HEK293 (cell line): ENCODE results near the gene IGFL2.
"Not testable (repeated sequence)": the region's sequence is repeated elsewhere in the genome, so short reads cannot be mapped to it uniquely, and the experiment has no call there.

ENCODE experiments used
- CTCF ChIA-PET: fragments of 350-600 bp; formaldehyde crosslinking; extraction: SDS; loops from one replicate; lab custom pipeline; 2021; ENCODE audit warnings: antibody characterized with exemption; lab: Yijun Ruan, JAX
- POLR2A ChIA-PET: fragments of 300-600 bp; formaldehyde crosslinking; extraction: SDS; loops from one replicate; lab custom pipeline; 2020; ENCODE audit warnings: antibody characterized with exemption, inconsistent platforms; lab: Yijun Ruan, JAX
- H3K27ac ChIP-seq: fragments of 200-500 bp; sonication (Bioruptor generic); 2 replicates; pipeline ENCODE4 v1.5.1; 2014; ENCODE audit warnings: low read depth, low read length, control low read depth, inconsistent platforms; ENCODE audit errors: extremely low read depth
- H3K36me3 ChIP-seq, 2 experiments: fragments of 200-500 bp in 1 of 2; sonication (Bioruptor generic) in 1 of 2; 1 replicate in 1 of 2; 2 replicates in 1 of 2; pipeline ENCODE4 v1.5.1; 2014 to 2017; ENCODE audit warnings: inconsistent platforms in 2 of 2, low read length in 2 of 2; ENCODE audit not compliant: control insufficient read depth in 2 of 2, insufficient read depth in 1 of 2
- H3K4me1 ChIP-seq: fragments of 200-500 bp; sonication (Bioruptor generic); 2 replicates; pipeline ENCODE4 v1.5.1; 2014; ENCODE audit warnings: mild to moderate bottlenecking, low read length, inconsistent platforms; ENCODE audit not compliant: control insufficient read depth, insufficient read depth
- H3K4me3 ChIP-seq: 2 replicates; pipeline ENCODE4 v1.5.1; 2011; ENCODE audit warnings: low read depth, mild to moderate bottlenecking, control low read depth, low read length, moderate library complexity
- H3K9me3 ChIP-seq: fragments of 200-500 bp; sonication (Bioruptor generic); 2 replicates; pipeline ENCODE4 v1.5.1; 2014; ENCODE audit warnings: low read depth, low read length, inconsistent platforms; ENCODE audit not compliant: control insufficient read depth, insufficient read depth
- BCL11A ChIP-seq: fragments of 450-650 bp; formaldehyde crosslinking; IDR thresholded peaks from 2 replicates; pipeline ENCODE4 v1.5.1; 2016; ENCODE audit warnings: low read depth, missing biosample characterization, missing genetic modification characterization
- BCL11B ChIP-seq: fragments of 450-650 bp; formaldehyde crosslinking; IDR thresholded peaks from 2 replicates; pipeline ENCODE4 v1.5.1; 2016; ENCODE audit warnings: low read depth, missing biosample characterization, missing genetic modification characterization
- EGR2 ChIP-seq: fragments of 450-650 bp; formaldehyde crosslinking; IDR thresholded peaks from 2 replicates; pipeline ENCODE4 v1.5.1; 2016; ENCODE audit warnings: low read depth, missing biosample characterization, missing genetic modification characterization
- KLF1 ChIP-seq: fragments of 450-650 bp; formaldehyde crosslinking; IDR thresholded peaks from 2 replicates; pipeline ENCODE4 v1.5.1; 2016; ENCODE audit warnings: missing biosample characterization, missing genetic modification characterization
- OVOL3 ChIP-seq: fragments of 450-650 bp; formaldehyde crosslinking; IDR thresholded peaks from 2 replicates; pipeline ENCODE4 v1.5.1; 2016; ENCODE audit warnings: missing biosample characterization, missing genetic modification characterization
- ZFHX2 ChIP-seq: fragments of 450-650 bp; formaldehyde crosslinking; conservative IDR thresholded peaks from 2 replicates; pipeline ENCODE4 v1.5.1; 2016; ENCODE audit warnings: missing biosample characterization, missing genetic modification characterization
- ZFP69B ChIP-seq: fragments of 450-650 bp; formaldehyde crosslinking; IDR thresholded peaks from 2 replicates; pipeline ENCODE4 v1.5.1; 2016; ENCODE audit warnings: missing biosample characterization, missing genetic modification characterization
- ZNF112 ChIP-seq: fragments of 450-650 bp; formaldehyde crosslinking; IDR thresholded peaks from 2 replicates; pipeline ENCODE4 v1.5.0; 2017; ENCODE audit warnings: missing biosample characterization, missing genetic modification characterization
- ZNF140 ChIP-seq: fragments of 450-650 bp; formaldehyde crosslinking; IDR thresholded peaks from 2 replicates; pipeline ENCODE4 v1.5.1; 2016; ENCODE audit warnings: missing biosample characterization, missing genetic modification characterization
- ZNF2 ChIP-seq: fragments of 450-650 bp; formaldehyde crosslinking; IDR thresholded peaks from 2 replicates; pipeline ENCODE4 v1.5.1; 2016; ENCODE audit warnings: missing biosample characterization, missing genetic modification characterization
- ZNF223 ChIP-seq: fragments of 450-650 bp; formaldehyde crosslinking; IDR thresholded peaks from 2 replicates; pipeline ENCODE4 v1.5.1; 2016; ENCODE audit warnings: missing biosample characterization, missing genetic modification characterization
- ZNF529 ChIP-seq: fragments of 450-650 bp; formaldehyde crosslinking; IDR thresholded peaks from 2 replicates; pipeline ENCODE4 v1.5.1; 2017; ENCODE audit warnings: missing genetic modification characterization, missing biosample characterization; ENCODE audit not compliant: insufficient replicate concordance
- ZNF76 ChIP-seq: fragments of 450-650 bp; formaldehyde crosslinking; IDR thresholded peaks from 2 replicates; pipeline ENCODE4; 2016; ENCODE audit warnings: low read depth, missing biosample characterization, missing genetic modification characterization, borderline replicate concordance
- ZSCAN4 ChIP-seq: fragments of 450-650 bp; formaldehyde crosslinking; IDR thresholded peaks from 2 replicates; pipeline ENCODE4 v1.5.1; 2017; ENCODE audit warnings: missing biosample characterization, missing genetic modification characterization
- TF ChIP-seq, protein P1 (sequence below): fragments of 450-650 bp; formaldehyde crosslinking; IDR thresholded peaks from 2 replicates; pipeline ENCODE4 v1.5.1; 2016; ENCODE audit warnings: missing biosample characterization, missing genetic modification characterization, borderline replicate concordance

The IGFL2 gene

GRCh38 chr19:46206176-46206575 is 58.1 kb downstream of the IGFL2 start:
- TF ChIP-seq ZNF223 (no peak), KLF1 (tag by site-specific recombination) (peak; percentile 38; the same call in 1 of the 2 replicates), ZSCAN4 (tag by site-specific recombination) (no peak)
- TF ChIP-seq, all 188 proteins: peak for 1
- H3K36me3 ChIP-seq = no peaks in the 10 kb centered on the region
- POLR2A ChIA-PET = no interaction called here
- no peak overlapping the region for H3K4me3 ChIP-seq
- H3K27ac ChIP-seq = no peak overlapping the region
- H3K4me1 ChIP-seq = no peaks in the 10 kb centered on the region
- no peaks in the 10 kb centered on the region for H3K9me3 ChIP-seq
- CTCF ChIA-PET = interaction anchor here (0.6 to 3.0 kb wide), 7 partner anchors 16 to 547 kb away, joined by 3 to 11 read pairs (median 5); no protein-coding TSS in a partner anchor

GRCh38 chr19:46206682-46207081 is 58.6 kb downstream of the IGFL2 start:
- Histone ChIP-seq H3K27ac (no peak overlapping the region), H3K36me3 (no peaks in the 10 kb centered on the region), H3K4me1 (no peaks in the 10 kb centered on the region)
- POLR2A ChIA-PET = no interaction called here
- CTCF ChIA-PET = interaction anchor here (0.7 to 3.0 kb wide), 4 partner anchors 18 to 128 kb away, joined by 3 to 11 read pairs (median 5); no protein-coding TSS in a partner anchor
- TF ChIP-seq, protein P1, sequence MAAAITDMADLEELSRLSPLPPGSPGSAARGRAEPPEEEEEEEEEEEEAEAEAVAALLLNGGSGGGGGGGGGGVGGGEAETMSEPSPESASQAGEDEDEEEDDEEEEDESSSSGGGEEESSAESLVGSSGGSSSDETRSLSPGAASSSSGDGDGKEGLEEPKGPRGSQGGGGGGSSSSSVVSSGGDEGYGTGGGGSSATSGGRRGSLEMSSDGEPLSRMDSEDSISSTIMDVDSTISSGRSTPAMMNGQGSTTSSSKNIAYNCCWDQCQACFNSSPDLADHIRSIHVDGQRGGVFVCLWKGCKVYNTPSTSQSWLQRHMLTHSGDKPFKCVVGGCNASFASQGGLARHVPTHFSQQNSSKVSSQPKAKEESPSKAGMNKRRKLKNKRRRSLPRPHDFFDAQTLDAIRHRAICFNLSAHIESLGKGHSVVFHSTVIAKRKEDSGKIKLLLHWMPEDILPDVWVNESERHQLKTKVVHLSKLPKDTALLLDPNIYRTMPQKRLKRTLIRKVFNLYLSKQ (tag by site-specific recombination) = no peak
- TF ChIP-seq ZNF76 (no peak), EGR2 (peak; percentile 35; the same call in 1 of the 2 replicates), ZFHX2 (tag by site-specific recombination) (peak; percentile 39)
- TF ChIP-seq, all 188 proteins: peak for 2
- no peak overlapping the region for H3K4me3 ChIP-seq
- H3K9me3 ChIP-seq = no peaks in the 10 kb centered on the region

- POLR2A ChIA-PET = interaction anchor here (0.6 kb wide), 1 partner anchor 425 kb away, joined by 3 read pairs; no protein-coding TSS in a partner anchor
- H3K36me3 ChIP-seq, H3K4me3 ChIP-seq, H3K9me3 ChIP-seq, H3K4me1 ChIP-seq, H3K27ac ChIP-seq: not testable (repeated sequence)
- CTCF ChIA-PET = interaction anchor here (3.0 kb wide), 1 partner anchor 57 kb away, joined by 11 read pairs; no protein-coding TSS in a partner anchor
Observed at GRCh38 chr19:46207858-46208257, 59.8 kb downstream of the IGFL2 start.

DNA sequence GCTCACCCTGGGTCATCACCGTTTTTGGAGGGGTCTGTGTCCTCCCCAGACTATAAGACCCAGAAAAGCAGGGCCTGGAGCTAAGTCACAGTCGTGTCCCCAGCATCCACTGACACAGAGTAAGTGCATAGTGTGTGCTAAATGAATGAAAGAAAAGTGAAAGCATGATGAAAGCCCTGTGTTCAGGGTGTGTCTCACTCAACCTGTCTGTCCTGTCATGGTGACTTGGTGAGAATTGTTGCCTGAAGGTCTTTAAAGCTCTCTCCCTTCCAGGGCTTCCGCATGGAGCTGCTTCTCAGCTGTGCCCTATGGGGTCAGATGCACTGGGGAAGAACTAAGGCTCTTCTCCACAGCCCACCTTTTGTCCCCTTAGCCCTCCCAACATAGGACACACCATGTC is 61.0 kb downstream of the IGFL2 start:
- POLR2A ChIA-PET = no interaction called here
- Histone ChIP-seq H3K9me3 (no peaks in the 10 kb centered on the region), H3K27ac (no peak overlapping the region), H3K4me3 (no peak overlapping the region), H3K4me1 (no peaks in the 10 kb centered on the region), H3K36me3 (no peaks in the 10 kb centered on the region)
- CTCF ChIA-PET = no interaction called here
- TF ChIP-seq BCL11B (tag by site-specific recombination) = no peak
- no peak for TF ChIP-seq BCL11A (tag by site-specific recombination)
- no peak for TF ChIP-seq ZFP69B (tag by site-specific recombination)
- TF ChIP-seq, all 188 proteins: peak for 0

DNA sequence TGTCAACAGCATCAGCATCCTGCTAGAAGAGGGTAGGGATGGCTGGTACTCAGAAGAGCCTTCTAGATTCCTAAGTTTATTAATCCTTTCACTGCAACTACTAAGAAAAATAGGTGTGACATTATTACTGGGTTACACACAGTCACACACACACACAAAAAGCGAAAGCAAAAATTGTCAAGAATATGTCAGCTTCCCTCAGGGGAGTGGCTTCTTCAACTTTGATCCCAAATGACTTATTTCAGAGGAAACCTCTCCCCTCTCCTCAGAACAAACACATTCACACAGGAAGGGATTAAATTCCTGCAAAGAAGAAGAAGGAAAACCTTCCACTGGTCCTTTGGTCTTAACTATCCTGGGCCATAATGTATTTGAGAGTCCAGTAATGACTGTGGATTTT is 61.4 kb downstream of the IGFL2 start:
- Histone ChIP-seq H3K27ac (no peak overlapping the region), H3K4me3 (no peak overlapping the region), H3K4me1 (no peaks in the 10 kb centered on the region), H3K9me3 (no peaks in the 10 kb centered on the region), H3K36me3 (no peaks in the 10 kb centered on the region)
- ChIA-PET POLR2A (no interaction called here), CTCF (interaction anchor here (0.7 kb wide), 1 partner anchor 804 kb away, joined by 5 read pairs; no protein-coding TSS in a partner anchor)
- TF ChIP-seq OVOL3 (tag by site-specific recombination) = no peak
- TF ChIP-seq ZNF140 (tag by site-specific recombination) = no peak
- no peak for TF ChIP-seq ZNF2
- TF ChIP-seq ZNF112 (tag by site-specific recombination) = no peak
- TF ChIP-seq ZSCAN4 (tag by site-specific recombination) = no peak
- TF ChIP-seq ZNF529 = no peak
